Ureter (tissue), 1 donor: ENCODE data around the gene SMYD2. TPM values are rescaled to one million over a fixed set of nuclear protein-coding genes. Genes with fewer than 3 reads are reported as not detected.

ENCODE experiments used
- DNase-seq: peaks from one replicate; pipeline ENCODE4 v3.0.0-alpha.2; 2020; ENCODE audit warnings: low spot score
- total RNA-seq: library from RNA; stranded (reverse); gene quantifications from one replicate; pipeline ENCODE4 v1.2.4, GENCODE V29; 2023
- donor health status: DM: yes; HTN: yes; CAD: no.

SMYD2 gene
- total RNA-seq, 1 donor from 2014 or later = 48.8 TPM

GRCh38 chr1:214301526-214301925 is 20.6 kb downstream of the SMYD2 start:
- no peak for DNase-seq

GRCh38 chr1:214303141-214303930 is 22.4 kb downstream of the SMYD2 start:
- no peak for DNase-seq

- no peak for DNase-seq
These were observed 24.3 kb downstream of the SMYD2 start for GRCh38 chr1:214305164-214305751.

- DNase-seq = no peak
These were observed 25.3 kb downstream of the SMYD2 start for GRCh38 chr1:214306269-214306668.

- no peak for DNase-seq
These were observed 29.1 kb downstream of the SMYD2 start for GRCh38 chr1:214310010-214310409.

- no peak for DNase-seq
These were observed 30.1 kb downstream of the SMYD2 start for GRCh38 chr1:214310777-214311690.

- no peak for DNase-seq
These were observed 31.6 kb downstream of the SMYD2 start for GRCh38 chr1:214312530-214313051.

- no peak for DNase-seq
These were observed 33.4 kb downstream of the SMYD2 start for GRCh38 chr1:214314178-214314843.

- DNase-seq = no peak
These were observed 35.6 kb downstream of the SMYD2 start for GRCh38 chr1:214316593-214316992.

- no peak for DNase-seq
These were observed 36.3 kb downstream of the SMYD2 start for GRCh38 chr1:214317300-214317699.

- DNase-seq = no peak
These were observed 36.8 kb downstream of the SMYD2 start for GRCh38 chr1:214317734-214318133.

GRCh38 chr1:214318356-214318755 is 37.4 kb downstream of the SMYD2 start:
- no peak for DNase-seq

GRCh38 chr1:214318956-214319736 is 38.2 kb downstream of the SMYD2 start:
- no peak for DNase-seq

- no peak for DNase-seq
These were observed 39.0 kb downstream of the SMYD2 start for GRCh38 chr1:214319938-214320337.

GRCh38 chr1:214321705-214322453 is 40.9 kb downstream of the SMYD2 start:
- DNase-seq = no peak

GRCh38 chr1:214324896-214325800 is 44.2 kb downstream of the SMYD2 start:
- DNase-seq = no peak

GRCh38 chr1:214326406-214326805 is 45.4 kb downstream of the SMYD2 start:
- no peak for DNase-seq

- no peak for DNase-seq
These were observed 46.6 kb downstream of the SMYD2 start for GRCh38 chr1:214327514-214327913.
